ENCODE data around the gene UTS2B. TPM values are rescaled to one million over a fixed set of nuclear protein-coding genes. Genes with fewer than 3 reads are reported as not detected.

UTS2B gene
- total and polyA plus RNA-seq, 2 of the 13 experiments (the other 11 are each of a cell fraction or from before 2014, with no cell fraction given): 0.03 to 0.46 TPM

DNA sequence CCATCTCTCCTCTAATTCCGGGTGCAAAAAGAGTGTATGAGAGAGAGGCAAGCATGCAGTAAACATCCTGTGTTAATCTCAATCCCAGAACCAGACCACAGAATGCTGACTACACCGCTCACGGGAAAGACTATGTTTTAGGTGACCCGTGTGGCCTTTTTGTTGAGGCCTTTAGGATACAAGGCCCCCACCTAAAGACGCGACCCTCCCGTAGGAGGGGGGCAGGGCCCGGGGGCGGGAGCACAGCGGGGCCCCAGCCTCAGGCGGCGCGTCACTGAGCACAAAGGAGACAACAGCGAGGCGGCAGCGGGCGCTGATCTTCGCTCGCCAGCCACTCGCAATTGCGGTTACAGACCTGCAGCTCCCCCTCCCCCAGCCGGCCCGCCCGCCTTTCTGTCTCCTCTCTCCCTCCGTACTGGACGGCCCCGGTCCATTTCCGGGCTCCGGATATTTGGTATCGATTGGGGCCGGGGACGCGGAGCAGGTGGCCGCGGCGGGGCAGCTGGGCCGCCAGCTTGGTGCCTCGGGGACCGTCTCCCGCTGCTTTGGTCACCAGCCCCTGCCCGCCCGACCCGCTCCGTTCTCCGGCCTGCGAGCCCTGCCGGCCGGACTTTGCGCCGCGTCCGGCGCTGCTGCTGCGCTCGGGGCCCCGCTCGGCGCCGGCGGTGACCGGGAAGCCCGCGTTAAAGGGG, 1.2 kb downstream of the UTS2B start, which contains the start of gene CCDC50 (continued):
- TF ChIP-seq, protein P1, sequence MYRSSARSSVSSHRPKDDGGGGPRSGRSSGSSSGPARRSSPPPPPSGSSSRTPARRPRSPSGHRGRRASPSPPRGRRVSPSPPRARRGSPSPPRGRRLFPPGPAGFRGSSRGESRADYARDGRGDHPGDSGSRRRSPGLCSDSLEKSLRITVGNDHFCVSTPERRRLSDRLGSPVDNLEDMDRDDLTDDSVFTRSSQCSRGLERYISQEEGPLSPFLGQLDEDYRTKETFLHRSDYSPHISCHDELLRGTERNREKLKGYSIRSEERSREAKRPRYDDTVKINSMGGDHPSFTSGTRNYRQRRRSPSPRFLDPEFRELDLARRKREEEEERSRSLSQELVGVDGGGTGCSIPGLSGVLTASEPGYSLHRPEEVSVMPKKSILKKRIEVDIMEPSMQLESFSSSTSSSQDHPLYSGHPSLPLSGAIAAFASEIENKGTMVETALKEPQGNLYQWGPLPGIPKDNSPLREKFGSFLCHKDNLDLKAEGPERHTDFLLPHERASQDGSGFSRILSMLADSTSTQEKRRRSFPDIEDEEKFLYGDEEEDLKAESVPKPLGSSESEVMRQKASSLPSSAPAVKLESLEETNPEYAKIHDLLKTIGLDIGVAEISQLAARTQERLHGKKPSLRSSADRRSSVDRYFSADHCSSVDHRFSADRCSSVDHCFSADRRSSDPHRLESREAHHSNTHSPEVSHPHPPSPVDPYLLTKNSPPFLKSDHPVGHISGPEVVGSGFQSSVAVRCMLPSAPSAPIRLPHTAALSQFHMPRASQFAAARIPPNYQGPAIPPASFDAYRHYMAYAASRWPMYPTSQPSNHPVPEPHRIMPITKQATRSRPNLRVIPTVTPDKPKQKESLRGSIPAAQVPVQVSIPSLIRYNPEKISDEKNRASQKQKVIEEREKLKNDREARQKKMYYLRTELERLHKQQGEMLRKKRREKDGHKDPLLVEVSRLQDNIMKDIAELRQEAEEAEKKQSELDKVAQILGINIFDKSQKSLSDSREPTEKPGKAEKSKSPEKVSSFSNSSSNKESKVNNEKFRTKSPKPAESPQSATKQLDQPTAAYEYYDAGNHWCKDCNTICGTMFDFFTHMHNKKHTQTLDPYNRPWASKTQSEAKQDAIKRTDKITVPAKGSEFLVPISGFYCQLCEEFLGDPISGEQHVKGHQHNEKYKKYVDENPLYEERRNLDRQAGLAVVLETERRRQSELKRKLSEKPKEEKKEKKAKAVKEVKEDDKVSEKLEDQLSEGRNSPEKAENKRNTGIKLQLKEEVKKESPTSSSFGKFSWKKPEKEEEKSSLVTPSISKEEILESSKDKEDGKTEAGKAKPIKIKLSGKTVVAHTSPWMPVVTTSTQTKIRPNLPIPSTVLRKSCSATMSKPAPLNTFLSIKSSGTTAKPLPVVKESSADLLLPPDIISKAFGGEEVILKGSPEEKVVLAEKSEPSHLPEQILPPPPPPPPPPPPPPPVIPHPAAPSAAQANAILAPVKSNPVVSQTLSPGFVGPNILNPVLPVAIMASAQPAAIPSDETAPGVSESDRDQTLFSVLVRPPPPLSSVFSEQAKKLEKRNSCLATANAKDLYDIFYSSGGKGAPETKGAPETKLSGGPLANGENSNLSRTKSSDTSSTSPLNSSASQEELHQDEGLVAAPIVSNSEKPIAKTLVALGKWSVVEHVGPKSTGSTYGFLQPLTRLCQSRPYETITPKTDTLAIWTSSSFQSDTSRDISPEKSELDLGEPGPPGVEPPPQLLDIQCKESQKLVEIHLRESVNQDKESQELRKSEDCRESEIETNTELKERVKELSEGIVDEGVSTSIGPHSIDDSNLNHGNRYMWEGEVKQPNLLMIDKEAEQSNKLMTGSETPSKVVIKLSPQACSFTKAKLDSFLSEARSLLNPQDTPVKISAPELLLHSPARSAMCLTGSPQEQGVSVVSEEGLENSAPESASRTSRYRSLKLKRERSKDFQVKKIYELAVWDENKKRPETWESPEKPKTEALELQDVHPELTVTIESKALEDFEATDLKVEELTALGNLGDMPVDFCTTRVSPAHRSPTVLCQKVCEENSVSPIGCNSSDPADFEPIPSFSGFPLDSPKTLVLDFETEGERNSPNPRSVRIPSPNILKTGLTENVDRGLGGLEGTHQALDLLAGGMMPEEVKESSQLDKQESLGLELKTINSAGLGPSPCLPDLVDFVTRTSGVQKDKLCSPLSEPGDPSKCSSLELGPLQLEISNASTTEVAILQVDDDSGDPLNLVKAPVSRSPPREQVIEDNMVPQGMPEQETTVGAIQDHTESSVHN (CRISPR knock-in tag; IDR thresholded peaks at IDR 0.05): no peak
- TF ChIP-seq ZNF652 (CRISPR knock-in tag; IDR thresholded peaks at IDR 0.05; ENCODE audit: borderline replicate concordance, low read depth) (no peak), NCOA1 (CRISPR knock-in tag; IDR thresholded peaks at IDR 0.05) (no peak), NR3C1 (CRISPR knock-in tag; IDR thresholded peaks at IDR 0.05) (no peak), FOXJ3 (CRISPR knock-in tag; IDR thresholded peaks at IDR 0.05; ENCODE audit: borderline replicate concordance) (peak; percentile 43), ZNF20 (CRISPR knock-in tag; IDR thresholded peaks at IDR 0.05) (0 out of 2 replicates have a peak, but pooled peaks have one; percentile 51)
- TF ChIP-seq, protein P2, sequence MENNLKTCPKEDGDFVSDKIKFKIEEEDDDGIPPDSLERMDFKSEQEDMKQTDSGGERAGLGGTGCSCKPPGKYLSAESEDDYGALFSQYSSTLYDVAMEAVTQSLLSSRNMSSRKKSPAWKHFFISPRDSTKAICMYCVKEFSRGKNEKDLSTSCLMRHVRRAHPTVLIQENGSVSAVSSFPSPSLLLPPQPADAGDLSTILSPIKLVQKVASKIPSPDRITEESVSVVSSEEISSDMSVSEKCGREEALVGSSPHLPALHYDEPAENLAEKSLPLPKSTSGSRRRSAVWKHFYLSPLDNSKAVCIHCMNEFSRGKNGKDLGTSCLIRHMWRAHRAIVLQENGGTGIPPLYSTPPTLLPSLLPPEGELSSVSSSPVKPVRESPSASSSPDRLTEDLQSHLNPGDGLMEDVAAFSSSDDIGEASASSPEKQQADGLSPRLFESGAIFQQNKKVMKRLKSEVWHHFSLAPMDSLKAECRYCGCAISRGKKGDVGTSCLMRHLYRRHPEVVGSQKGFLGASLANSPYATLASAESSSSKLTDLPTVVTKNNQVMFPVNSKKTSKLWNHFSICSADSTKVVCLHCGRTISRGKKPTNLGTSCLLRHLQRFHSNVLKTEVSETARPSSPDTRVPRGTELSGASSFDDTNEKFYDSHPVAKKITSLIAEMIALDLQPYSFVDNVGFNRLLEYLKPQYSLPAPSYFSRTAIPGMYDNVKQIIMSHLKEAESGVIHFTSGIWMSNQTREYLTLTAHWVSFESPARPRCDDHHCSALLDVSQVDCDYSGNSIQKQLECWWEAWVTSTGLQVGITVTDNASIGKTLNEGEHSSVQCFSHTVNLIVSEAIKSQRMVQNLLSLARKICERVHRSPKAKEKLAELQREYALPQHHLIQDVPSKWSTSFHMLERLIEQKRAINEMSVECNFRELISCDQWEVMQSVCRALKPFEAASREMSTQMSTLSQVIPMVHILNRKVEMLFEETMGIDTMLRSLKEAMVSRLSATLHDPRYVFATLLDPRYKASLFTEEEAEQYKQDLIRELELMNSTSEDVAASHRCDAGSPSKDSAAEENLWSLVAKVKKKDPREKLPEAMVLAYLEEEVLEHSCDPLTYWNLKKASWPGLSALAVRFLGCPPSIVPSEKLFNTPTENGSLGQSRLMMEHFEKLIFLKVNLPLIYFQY (CRISPR knock-in tag; IDR thresholded peaks at IDR 0.05; ENCODE audit: borderline replicate concordance): peak; percentile 98
- TF ChIP-seq, protein P3, sequence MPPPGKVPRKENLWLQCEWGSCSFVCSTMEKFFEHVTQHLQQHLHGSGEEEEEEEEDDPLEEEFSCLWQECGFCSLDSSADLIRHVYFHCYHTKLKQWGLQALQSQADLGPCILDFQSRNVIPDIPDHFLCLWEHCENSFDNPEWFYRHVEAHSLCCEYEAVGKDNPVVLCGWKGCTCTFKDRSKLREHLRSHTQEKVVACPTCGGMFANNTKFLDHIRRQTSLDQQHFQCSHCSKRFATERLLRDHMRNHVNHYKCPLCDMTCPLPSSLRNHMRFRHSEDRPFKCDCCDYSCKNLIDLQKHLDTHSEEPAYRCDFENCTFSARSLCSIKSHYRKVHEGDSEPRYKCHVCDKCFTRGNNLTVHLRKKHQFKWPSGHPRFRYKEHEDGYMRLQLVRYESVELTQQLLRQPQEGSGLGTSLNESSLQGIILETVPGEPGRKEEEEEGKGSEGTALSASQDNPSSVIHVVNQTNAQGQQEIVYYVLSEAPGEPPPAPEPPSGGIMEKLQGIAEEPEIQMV (CRISPR knock-in tag; IDR thresholded peaks at IDR 0.05; ENCODE audit: low read depth): no peak; the same call in 1 of the 2 replicates
- TF ChIP-seq, protein P4, sequence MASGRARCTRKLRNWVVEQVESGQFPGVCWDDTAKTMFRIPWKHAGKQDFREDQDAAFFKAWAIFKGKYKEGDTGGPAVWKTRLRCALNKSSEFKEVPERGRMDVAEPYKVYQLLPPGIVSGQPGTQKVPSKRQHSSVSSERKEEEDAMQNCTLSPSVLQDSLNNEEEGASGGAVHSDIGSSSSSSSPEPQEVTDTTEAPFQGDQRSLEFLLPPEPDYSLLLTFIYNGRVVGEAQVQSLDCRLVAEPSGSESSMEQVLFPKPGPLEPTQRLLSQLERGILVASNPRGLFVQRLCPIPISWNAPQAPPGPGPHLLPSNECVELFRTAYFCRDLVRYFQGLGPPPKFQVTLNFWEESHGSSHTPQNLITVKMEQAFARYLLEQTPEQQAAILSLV (CRISPR knock-in tag; IDR thresholded peaks at IDR 0.05; ENCODE audit: borderline replicate concordance): no peak; the same call in 1 of the 2 replicates
